H1 (cell line): ENCODE results near the gene AGBL4. TPM values are rescaled to one million over a fixed set of nuclear protein-coding genes. Genes with fewer than 3 reads are reported as not detected.

ENCODE experiments used
- CTCF ChIA-PET: fragments of 300-600 bp; sonication (Branson Sonifier 250); formaldehyde crosslinking; loops from one replicate; lab custom pipeline; 2021; ENCODE audit not compliant: partially characterized antibody; lab: Charles Lee
- POLR2A ChIA-PET: fragments of 300-600 bp; sonication (Branson Sonifier 250); formaldehyde crosslinking; loops from one replicate; lab custom pipeline; 2021; ENCODE audit warnings: inconsistent platforms; ENCODE audit not compliant: partially characterized antibody; lab: Charles Lee
- DNase-seq, 2 experiments: peaks; one replicate each; pipeline versions ENCODE4 v3.0.0 to v3.0.0-alpha.2; 2010 to 2022; ENCODE audit warnings: low spot score in 2 of 2, low read depth in 1 of 2, mixed read lengths in 1 of 2
- FAIRE-seq: peaks from 2 replicates; lab custom pipeline; 2011; peaks lifted over from hg19 to GRCh38; lab: Jason Lieb, UNC
- H2AFZ ChIP-seq: 2 replicates; pipeline ENCODE4 v1.8.1; 2012; ENCODE audit warnings: low read length, inconsistent platforms
- H2AK5ac ChIP-seq: 2 replicates; pipeline ENCODE4 v1.6.1; 2013; ENCODE audit warnings: low read depth, low read length
- H2BK120ac ChIP-seq: replicated peaks from 2 replicates; pipeline ENCODE3; 2013; ENCODE audit warnings: low read depth, low read length, inconsistent platforms
- H2BK12ac ChIP-seq: 2 replicates; pipeline ENCODE4 v1.6.1; 2013; ENCODE audit warnings: low read depth, low read length
- H2BK15ac ChIP-seq: 2 replicates; pipeline ENCODE4 v1.6.1; 2013; ENCODE audit warnings: low read length
- H2BK20ac ChIP-seq: 2 replicates; pipeline ENCODE4 v1.6.1; 2013; ENCODE audit warnings: low read length
- H2BK5ac ChIP-seq: 2 replicates; pipeline ENCODE4 v1.6.1; 2013; ENCODE audit warnings: low read depth, low read length
- H3K14ac ChIP-seq: 2 replicates; pipeline ENCODE4 v1.6.1; 2013; ENCODE audit warnings: inconsistent platforms; ENCODE audit not compliant: insufficient read length
- H3K18ac ChIP-seq: 2 replicates; pipeline ENCODE4 v1.6.1; 2013; ENCODE audit warnings: low read length; ENCODE audit errors: extremely low read depth
- H3K23ac ChIP-seq: 2 replicates; pipeline ENCODE4 v1.6.1; 2013; ENCODE audit warnings: inconsistent platforms; ENCODE audit not compliant: insufficient read length
- H3K23me2 ChIP-seq: 2 replicates; pipeline ENCODE4 v1.6.1; 2013; ENCODE audit warnings: low read depth, low read length
- H3K27ac ChIP-seq: 2 replicates; pipeline ENCODE4 v1.6.1; 2011; ENCODE audit warnings: low read depth, low read length, inconsistent platforms
- H3K27me3 ChIP-seq, 4 experiments: replicated peaks in 1 of 4; 1 replicate in 1 of 4; 2 replicates in 3 of 4; pipeline versions ENCODE4 v1.6.1 to v1.8.1; 2011 to 2013; ENCODE audit warnings: low read length in 3 of 4, mild to moderate bottlenecking in 3 of 4, inconsistent platforms in 2 of 4, mixed read lengths in 2 of 4, moderate library complexity in 1 of 4; ENCODE audit not compliant: control insufficient read depth in 3 of 4, insufficient read depth in 3 of 4; ENCODE audit errors: extremely low read depth in 1 of 4
- H3K36me3 ChIP-seq, 4 experiments: 2 replicates each; pipeline versions ENCODE4 v1.6.1 to v1.8.1; 2011 to 2013; ENCODE audit warnings: mild to moderate bottlenecking in 4 of 4, low read length in 3 of 4, moderate library complexity in 2 of 4, control low read depth in 1 of 4, inconsistent platforms in 1 of 4; ENCODE audit not compliant: insufficient read depth in 4 of 4, control insufficient read depth in 2 of 4
- H3K4ac ChIP-seq: replicated peaks from 2 replicates; pipeline ENCODE3; 2013; ENCODE audit warnings: low read length, low read depth, mixed read lengths, inconsistent platforms; ENCODE audit not compliant: insufficient read length
- H3K4me1 ChIP-seq, 4 experiments: replicated peaks in 1 of 4; 1 replicate in 1 of 4; 2 replicates in 3 of 4; pipeline versions ENCODE4 v1.6.1 to v1.8.1; 2011 to 2013; ENCODE audit warnings: low read length in 3 of 4, inconsistent platforms in 2 of 4, mixed read lengths in 1 of 4; ENCODE audit not compliant: insufficient read depth in 4 of 4, control insufficient read depth in 3 of 4
- H3K4me2 ChIP-seq, 2 experiments: 2 replicates each; pipeline versions ENCODE4 v1.6.1 to v1.8.1; 2011 to 2013; ENCODE audit warnings: low read depth in 2 of 2, low read length in 2 of 2, control low read depth in 1 of 2, inconsistent platforms in 1 of 2, mild to moderate bottlenecking in 1 of 2; ENCODE audit not compliant: insufficient read depth in 1 of 2
- H3K4me3 ChIP-seq, 4 experiments: fragments of 200-600, 300-600 bp in 1 of 4; sonication (generic), shearing (Covaris generic), sonication (Bioruptor Twin) in 1 of 4; 2 replicates each; pipeline versions ENCODE4 v1.5.1 to v1.8.1; 2011 to 2016; ENCODE audit warnings: low read length in 4 of 4, low read depth in 3 of 4, control low read depth in 2 of 4, inconsistent platforms in 2 of 4, mild to moderate bottlenecking in 2 of 4, mixed read lengths in 1 of 4, moderate library complexity in 1 of 4; ENCODE audit not compliant: insufficient read depth in 2 of 4; ENCODE audit errors: extremely low read depth in 1 of 4
- H3K56ac ChIP-seq: replicated peaks from 2 replicates; pipeline ENCODE3; 2013; ENCODE audit warnings: low read depth, mild to moderate bottlenecking, mixed read lengths, low read length, inconsistent platforms; ENCODE audit not compliant: insufficient read length
- H3K79me1 ChIP-seq: 2 replicates; pipeline ENCODE4 v1.6.1; 2013; ENCODE audit warnings: low read depth, low read length, control low read depth
- H3K79me2 ChIP-seq, 2 experiments: 2 replicates each; pipeline versions ENCODE4 v1.6.1 to v1.8.1; 2012 to 2013; ENCODE audit warnings: low read length in 2 of 2, mild to moderate bottlenecking in 2 of 2, inconsistent platforms in 1 of 2; ENCODE audit not compliant: insufficient read depth in 2 of 2, control insufficient read depth in 1 of 2
- H3K9ac ChIP-seq, 4 experiments: replicated peaks in 1 of 4; 1 replicate in 1 of 4; 2 replicates in 3 of 4; pipeline versions ENCODE4 v1.6.1 to v1.8.1; 2011 to 2013; ENCODE audit warnings: low read depth in 3 of 4, low read length in 3 of 4, control low read depth in 2 of 4, mild to moderate bottlenecking in 2 of 4, moderate library complexity in 2 of 4, inconsistent platforms in 1 of 4; ENCODE audit errors: extremely low read depth in 1 of 4
- H3K9me3 ChIP-seq, 2 experiments: 2 replicates each; pipeline versions ENCODE4 v1.6.1 to v1.8.1; 2012 to 2013; ENCODE audit warnings: mild to moderate bottlenecking in 2 of 2, moderate library complexity in 2 of 2, control low read depth in 1 of 2, inconsistent platforms in 1 of 2, low read depth in 1 of 2, low read length in 1 of 2, mixed read lengths in 1 of 2; ENCODE audit not compliant: insufficient read depth in 2 of 2
- H4K20me1 ChIP-seq, 2 experiments: replicated peaks in 1 of 2; 2 replicates each; pipeline versions ENCODE3 to v1.8.1; 2011 to 2013; ENCODE audit warnings: inconsistent platforms in 2 of 2, low read length in 2 of 2, mild to moderate bottlenecking in 1 of 2; ENCODE audit not compliant: insufficient read depth in 2 of 2, control insufficient read depth in 1 of 2
- H4K5ac ChIP-seq: 2 replicates; pipeline ENCODE4 v1.6.1; 2013; ENCODE audit warnings: low read length, low read depth, mixed read lengths, inconsistent platforms; ENCODE audit not compliant: insufficient read length
- H4K8ac ChIP-seq: 2 replicates; pipeline ENCODE4 v1.8.0; 2013; ENCODE audit warnings: mild to moderate bottlenecking, moderate library complexity, low read length, inconsistent platforms; ENCODE audit not compliant: insufficient read depth; ENCODE audit errors: extremely low read depth
- H4K91ac ChIP-seq: replicated peaks from 2 replicates; pipeline ENCODE3; 2013; ENCODE audit warnings: low read length, mixed read lengths, inconsistent platforms; ENCODE audit not compliant: insufficient read length
- JUND ChIP-seq: IDR thresholded peaks from 2 replicates; pipeline ENCODE4 v1.6.1; 2011; ENCODE audit warnings: mild to moderate bottlenecking, improper control_type of control experiment, low read length
- RXRA ChIP-seq: IDR thresholded peaks from 2 replicates; pipeline ENCODE4 v1.6.1; 2011; ENCODE audit warnings: low read depth, mild to moderate bottlenecking, low read length, moderate library complexity; ENCODE audit not compliant: insufficient read depth
- SUZ12 ChIP-seq: fragments of 200-600 bp; sonication (generic); IDR thresholded peaks from 2 replicates; pipeline ENCODE4 v1.6.1; 2012; ENCODE audit warnings: mild to moderate bottlenecking, inconsistent platforms, low read length, moderate library complexity, mixed read lengths
- WGBS, 2 experiments: shearing (Covaris generic) in 1 of 2; methylation state at CpG; one replicate each; pipeline versions ENCODE4 v1.1.6 to v1.1.7; 2013 to 2015; ENCODE audit warnings: low lambda C conversion rate in 2 of 2, mixed read lengths in 2 of 2, inconsistent platforms in 1 of 2, low coverage in 1 of 2, missing lambda C conversion rate in 1 of 2; ENCODE audit not compliant: insufficient replicate concordance in 2 of 2, insufficient coverage in 1 of 2, insufficient read length in 1 of 2; ENCODE audit errors: extremely low coverage in 1 of 2, missing lambda C conversion rate in 1 of 2; 5-methylcytosine and 5-hydroxymethylcytosine counted together
- polyA plus RNA-seq, 7 experiments: library from polyadenylated mRNA; depleted of rRNA in 3 of 7; stranded (reverse) in 5 of 7; unstranded in 2 of 7; fragments of >200 nt in 5 of 7; fragments of 200-250 nt in 2 of 7; gene quantifications; 1 replicate in 5 of 7; 2 replicates in 1 of 7; 4 replicates in 1 of 7; pipeline versions ENCODE4 v1.2.1 to v1.2.3, GENCODE V29; 2011 to 2013; ENCODE audit warnings: missing spikeins in 2 of 7, mixed read lengths in 2 of 7
- total RNA-seq: library from RNA; stranded (reverse); fragmentation: NEBNext Ultra II Directional; extraction: Animal tissue kit (Norgen Biotek cat#: 25700); gene quantifications from 2 replicates; pipeline ENCODE4 v1.2.1, GENCODE V29; 2021

Gene AGBL4
- total and polyA plus RNA-seq, 2 of the 8 experiments (the other 6 are each of a cell fraction or from before 2014, with no cell fraction given), result 0.41 to 0.45 TPM

GRCh38 chr1:48570568-48570967 is 1453.2 kb downstream of the AGBL4 start:
- Histone ChIP-seq H3K56ac (no peak overlapping the region), H2BK20ac (no peak overlapping the region), H3K27ac (no peak overlapping the region), H3K14ac (no peak overlapping the region), H3K4me3 (no peak overlapping the region), H2BK5ac (no peak overlapping the region), H2AK5ac (no peak overlapping the region), H3K23me2 (peaks cover 2% of the 10 kb centered on the region; the same call in 1 of the 2 replicates), H3K9ac (no peak overlapping the region), H3K9me3 (no peaks in the 10 kb centered on the region), H4K8ac (no peak overlapping the region), H3K79me1 (no peaks in the 10 kb centered on the region), H2AFZ (0 out of 2 replicates have a peak overlapping the region, but pooled peaks have one; percentile 7), H2BK120ac (no peak overlapping the region), H3K4me2 (no peak overlapping the region), H3K4me1 (peaks cover 0 to 4% (median 0%) of the 10 kb centered on the region in 4 experiments; a peak in 1 of 7 replicates), H3K18ac (no peak overlapping the region), H3K79me2 (no peaks in the 10 kb centered on the region), H2BK12ac (no peak overlapping the region), H3K27me3 (no peaks in the 10 kb centered on the region), H3K23ac (no peak overlapping the region), H3K4ac (no peak overlapping the region), H4K91ac (no peak overlapping the region), H4K20me1 (no peaks in the 10 kb centered on the region), H2BK15ac (no peak overlapping the region), H4K5ac (no peak overlapping the region), H3K36me3 (no peaks in the 10 kb centered on the region)
- no peak for TF ChIP-seq RXRA
- no peak for TF ChIP-seq SUZ12
- no peak for TF ChIP-seq JUND
- no peak for DNase-seq
- no peak for FAIRE-seq
- POLR2A ChIA-PET, result no interaction called here
- CTCF ChIA-PET, result interaction anchor here (0.7 to 5.2 kb wide), 13 partner anchors 8 to 247 kb away, joined by 3 to 91 read pairs (median 7); no protein-coding TSS in a partner anchor
- 75% methylated on average over 7 of the region's 7 CpGs; no CpG with 5 or more reads in 1 of the 2 experiments for WGBS, 2 experiments
